Loucy (cell line): ENCODE results near the gene CUX1.
A peak's percentile ranks its signal among the peaks of the same experiment; 100 is the strongest.

Experiments used
- H2AFZ ChIP-seq: fragments of 200-600 bp; sonication (generic); 2 replicates; pipeline ENCODE4 v1.6.0; 2016; ENCODE audit warnings: antibody characterized with exemption, mild to moderate bottlenecking, low read length, moderate library complexity
- H3F3A ChIP-seq: fragments of 200-600 bp; 2 replicates; pipeline ENCODE4 v1.6.0; 2016; ENCODE audit warnings: antibody characterized with exemption, low read depth, mild to moderate bottlenecking
- H3K27me3 ChIP-seq: fragments of 200-600 bp; sonication (generic); 2 replicates; pipeline ENCODE4 v1.6.1; 2014; ENCODE audit warnings: low read length, mild to moderate bottlenecking; ENCODE audit not compliant: insufficient read depth, poor library complexity, severe bottlenecking
- H3K36me3 ChIP-seq: fragments of 200-600 bp; sonication (generic); 2 replicates; pipeline ENCODE4 v1.6.1; 2016; ENCODE audit warnings: low read length; ENCODE audit not compliant: insufficient read depth
- H3K4me1 ChIP-seq: fragments of 200-600 bp; sonication (generic); 2 replicates; pipeline ENCODE4 v1.5.1; 2014; ENCODE audit warnings: low read length, mild to moderate bottlenecking; ENCODE audit not compliant: insufficient read depth, poor library complexity, severe bottlenecking
- H3K4me2 ChIP-seq: fragments of 200-600 bp; sonication (generic); 2 replicates; pipeline ENCODE4 v1.6.0; 2014; ENCODE audit warnings: antibody characterized with exemption, low read length, low read depth, mild to moderate bottlenecking; ENCODE audit not compliant: poor library complexity, severe bottlenecking
- H3K4me3 ChIP-seq: fragments of 200-600 bp; sonication (generic); 2 replicates; pipeline ENCODE4 v1.5.1; 2014; ENCODE audit warnings: low read length, mild to moderate bottlenecking, mixed read lengths; ENCODE audit not compliant: poor library complexity, severe bottlenecking
- H3K79me2 ChIP-seq: fragments of 200-600 bp; sonication (generic); 2 replicates; pipeline ENCODE4 v1.6.1; 2014; ENCODE audit warnings: low read length; ENCODE audit not compliant: insufficient read depth
- H3K9ac ChIP-seq: fragments of 200-600 bp; sonication (generic); 2 replicates; pipeline ENCODE4 v1.6.0; 2014; ENCODE audit warnings: mild to moderate bottlenecking, low read depth, low read length, moderate library complexity; ENCODE audit not compliant: poor library complexity, severe bottlenecking
- H3K9me2 ChIP-seq: fragments of 200-600 bp; sonication (generic); replicated peaks from 2 replicates; pipeline ENCODE4 v1.6.1; 2016; ENCODE audit warnings: low read depth, low read length, mixed read lengths
- H3K9me3 ChIP-seq: fragments of 200-600 bp; sonication (generic); 2 replicates; pipeline ENCODE4 v1.6.1; 2014; ENCODE audit warnings: mild to moderate bottlenecking, antibody characterized with exemption, low read length, low read depth; ENCODE audit not compliant: insufficient read depth
- H4K20me1 ChIP-seq: fragments of 200-600 bp; sonication (generic); 2 replicates; pipeline ENCODE4 v1.6.0; 2014; ENCODE audit warnings: antibody characterized with exemption, low read length, mild to moderate bottlenecking; ENCODE audit not compliant: insufficient read depth, poor library complexity, severe bottlenecking
- CTCF ChIP-seq: fragments of 200-600 bp; sonication (generic); conservative IDR thresholded peaks from 2 replicates; pipeline ENCODE4 v1.5.1; 2014; ENCODE audit warnings: mild to moderate bottlenecking, antibody characterized with exemption, low read length
- EZH2phosphoT487 ChIP-seq: fragments of 200-600 bp; IDR thresholded peaks from 2 replicates; pipeline ENCODE4 v1.6.1; 2018; ENCODE audit warnings: antibody characterized with exemption, mild to moderate bottlenecking, moderate library complexity, borderline replicate concordance

The CUX1 gene

GRCh38 chr7:101964680-101965452 lies 147.4 kb downstream of the CUX1 start:
- no peak overlapping the region for H2AFZ ChIP-seq
- no peaks in the 10 kb centered on the region for H3K9me3 ChIP-seq
- peaks cover 88% of the 10 kb centered on the region for H3K79me2 ChIP-seq
- no peak overlapping the region for H3K4me3 ChIP-seq
- H3K9ac ChIP-seq, result no peak overlapping the region
- H3K9me2 ChIP-seq, result no peaks in the 10 kb centered on the region
- H3K36me3 ChIP-seq, result peaks cover 6% of the 10 kb centered on the region; the same call in 1 of the 2 replicates
- H3K4me2 ChIP-seq, result no peak overlapping the region
- TF ChIP-seq CTCF (no peak), EZH2phosphoT487 (no peak)
- H3F3A ChIP-seq, result peaks cover 5% of the 10 kb centered on the region
- no peaks in the 10 kb centered on the region for H4K20me1 ChIP-seq
- H3K27me3 ChIP-seq, result no peaks in the 10 kb centered on the region
- peaks cover 24% of the 10 kb centered on the region for H3K4me1 ChIP-seq

GRCh38 chr7:101968720-101969466 lies 151.5 kb downstream of the CUX1 start:
- Histone ChIP-seq H3K9me2 (no peaks in the 10 kb centered on the region), H2AFZ (no peak overlapping the region), H3K4me1 (peaks cover 35% of the 10 kb centered on the region), H3K4me3 (peak overlapping the region; percentile 59), H3K4me2 (peak overlapping the region; percentile 75), H3F3A (peaks cover 5% of the 10 kb centered on the region), H3K9ac (peak overlapping the region; percentile 82), H4K20me1 (no peaks in the 10 kb centered on the region), H3K36me3 (peaks cover 9% of the 10 kb centered on the region; the same call in 1 of the 2 replicates), H3K27me3 (no peaks in the 10 kb centered on the region), H3K79me2 (peaks cover 83% of the 10 kb centered on the region), H3K9me3 (no peaks in the 10 kb centered on the region)
- TF ChIP-seq CTCF (no peak), EZH2phosphoT487 (no peak)

- no peak overlapping the region for H2AFZ ChIP-seq
- peaks cover 78% of the 10 kb centered on the region for H3K79me2 ChIP-seq
- H3K36me3 ChIP-seq, result peaks cover 6% of the 10 kb centered on the region; the same call in 1 of the 2 replicates
- H3F3A ChIP-seq, result peaks cover 5% of the 10 kb centered on the region
- peak overlapping the region; percentile 82 for H3K9ac ChIP-seq
- peak overlapping the region; percentile 75 for H3K4me2 ChIP-seq
- H3K4me3 ChIP-seq, result peak overlapping the region; percentile 59
- H3K27me3 ChIP-seq, result no peaks in the 10 kb centered on the region
- H4K20me1 ChIP-seq, result peaks cover 4% of the 10 kb centered on the region
- TF ChIP-seq EZH2phosphoT487 (no peak), CTCF (no peak)
- peaks cover 35% of the 10 kb centered on the region for H3K4me1 ChIP-seq
- no peaks in the 10 kb centered on the region for H3K9me3 ChIP-seq
- H3K9me2 ChIP-seq, result no peaks in the 10 kb centered on the region
Observed at GRCh38 chr7:101969997-101970585, 152.7 kb downstream of the CUX1 start.
